Small intestine (tissue), 7 donors: Measurements from ENCODE around the gene RASAL2. TPM values are rescaled to one million over a fixed set of nuclear protein-coding genes. Genes with fewer than 3 reads are reported as not detected.

ENCODE experiments used
- DNase-seq, 2 donors: peaks; one replicate each; pipeline versions ENCODE4 v3.0.0 to v3.0.0-alpha.2; 2013
- FAIRE-seq: peaks from 2 replicates; lab custom pipeline; 2012; peaks lifted over from hg19 to GRCh38; lab: Jason Lieb, UNC
- H3K27ac ChIP-seq, 3 donors: one replicate each; pipeline ENCODE4 v1.5.1; 2013; ENCODE audit warnings: low read length in 2 of 3, mild to moderate bottlenecking in 2 of 3, control low read depth in 1 of 3, inconsistent platforms in 1 of 3, low read depth in 1 of 3, moderate library complexity in 1 of 3
- H3K27me3 ChIP-seq, 3 donors: one replicate each; pipeline ENCODE4 v1.6.1; 2013; ENCODE audit warnings: low read length in 3 of 3, inconsistent platforms in 1 of 3; ENCODE audit not compliant: control insufficient read depth in 3 of 3, insufficient read depth in 3 of 3
- H3K36me3 ChIP-seq, 3 donors: one replicate each; pipeline ENCODE4 v1.6.1; 2013; ENCODE audit warnings: low read length in 3 of 3, inconsistent platforms in 1 of 3, low read depth in 1 of 3, mild to moderate bottlenecking in 1 of 3, moderate library complexity in 1 of 3; ENCODE audit not compliant: control insufficient read depth in 3 of 3, insufficient read depth in 2 of 3
- H3K4me1 ChIP-seq, 3 donors: one replicate each; pipeline ENCODE4 v1.6.1; 2013; ENCODE audit warnings: low read length in 2 of 3, inconsistent platforms in 1 of 3, low read depth in 1 of 3, mild to moderate bottlenecking in 1 of 3, moderate library complexity in 1 of 3; ENCODE audit not compliant: control insufficient read depth in 3 of 3, insufficient read depth in 2 of 3
- H3K4me3 ChIP-seq, 3 donors: one replicate each; pipeline ENCODE4 v1.5.1; 2013; ENCODE audit warnings: low read length in 3 of 3, control low read depth in 1 of 3, inconsistent platforms in 1 of 3, low read depth in 1 of 3, mild to moderate bottlenecking in 1 of 3, moderate library complexity in 1 of 3
- H3K9me3 ChIP-seq, 2 donors: one replicate each; pipeline ENCODE4 v1.6.1; 2013; ENCODE audit warnings: low read depth in 1 of 2, low read length in 1 of 2; ENCODE audit not compliant: control insufficient read depth in 2 of 2, insufficient read depth in 1 of 2
- WGBS, 3 donors: extraction: QIAGEN DNeasy Blood & Tissue Kit; methylation state at CpG; one replicate each; pipeline ENCODE4 v1.1.7; 2013; 5-methylcytosine and 5-hydroxymethylcytosine counted together
- polyA plus RNA-seq, 4 donors: library from polyadenylated mRNA; stranded (reverse) in 3 of 4; unstranded in 1 of 4; fragments of 200-250 nt in 3 of 4; fragments of 120-200 nt in 1 of 4; gene quantifications; one replicate each; pipeline versions ENCODE4 v1.2.1 to v1.2.3, GENCODE V29; 2013
- donor health status: healthy with polysubstance abuse.
- donor health status: control.
- donor health status: control.
- donor health status: Bipolar disorder and iron deficiency.
- donor health status: healthy.

RASAL2 gene
- polyA plus RNA-seq, 4 donors: 1.8 to 23.5 (median 3.3) TPM

DNA sequence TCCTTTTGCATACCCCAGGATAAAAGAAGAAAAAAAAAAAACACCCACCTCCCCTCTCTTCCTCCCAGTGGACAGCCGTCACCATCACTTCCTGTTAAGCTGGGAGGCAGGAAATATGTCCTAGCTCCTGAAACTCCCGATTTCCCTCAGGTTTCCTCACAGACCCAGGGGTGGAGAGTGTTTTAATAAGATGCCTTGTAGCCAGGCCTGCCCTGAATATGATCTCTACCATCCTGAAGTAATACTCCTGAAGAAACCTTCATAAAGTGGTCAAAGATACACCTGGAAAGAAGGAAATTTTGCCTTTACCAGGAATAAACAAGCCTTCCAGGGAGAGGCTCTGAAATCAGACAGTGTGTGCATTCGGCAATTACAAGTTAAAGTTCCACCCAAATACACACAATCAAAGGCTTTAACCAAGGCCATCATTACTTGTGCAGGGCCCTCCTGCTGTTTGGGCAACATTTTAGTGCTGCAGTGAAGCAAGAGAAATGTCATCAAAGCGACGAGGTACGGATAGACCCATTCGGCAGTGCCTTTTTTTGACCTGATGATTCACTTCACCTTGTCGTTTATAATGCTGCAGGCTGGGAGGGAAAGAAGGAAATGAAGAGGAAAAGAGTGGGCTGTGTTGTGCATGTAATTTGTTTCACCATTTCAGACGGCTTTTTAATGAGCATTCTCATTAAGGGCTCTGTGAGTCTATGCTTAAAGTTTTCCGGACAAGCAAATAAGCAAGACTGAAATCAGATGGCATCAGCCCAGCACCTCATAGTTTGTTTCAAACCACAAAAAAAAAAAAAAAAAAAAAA, 41.0 kb upstream of the RASAL2 start:
- no peak for FAIRE-seq
- no peaks in the 10 kb centered on the region for H3K9me3 ChIP-seq
- H3K27me3 ChIP-seq: no peaks in the 10 kb centered on the region
- peak; percentile 61 to 72 for DNase-seq
- H3K4me3 ChIP-seq: no peak overlapping the region
- peak overlapping the region in 2 of 3 donors; percentile 67 to 84 for H3K27ac ChIP-seq
- peaks cover 0 to 62% (median 6%) of the 10 kb centered on the region in 3 donors for H3K4me1 ChIP-seq
- no peaks in the 10 kb centered on the region for H3K36me3 ChIP-seq
- 7 to 37% (median 22%) methylated on average over 10 of the region's 10 CpGs for WGBS, 3 donors

DNA sequence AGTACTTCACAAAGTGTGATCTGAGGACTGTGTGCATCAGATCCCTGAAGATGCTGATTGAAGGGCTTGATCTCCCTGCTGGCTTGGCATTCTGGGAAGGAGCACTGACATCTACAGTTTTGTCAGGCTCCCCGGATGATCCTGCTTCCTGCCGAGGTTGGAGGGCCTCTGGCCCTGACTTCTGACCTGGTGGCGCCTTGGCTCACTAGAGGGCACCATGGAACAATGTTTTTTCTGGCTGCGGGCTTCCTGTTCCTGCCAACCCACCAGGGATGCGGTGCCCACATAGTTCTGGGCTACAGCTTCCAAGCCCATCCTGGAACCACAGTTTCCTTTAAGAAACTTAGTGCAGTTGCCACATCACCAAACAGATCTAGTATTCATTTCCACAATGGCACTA, 38.8 kb upstream of the RASAL2 start:
- H3K36me3 ChIP-seq: no peaks in the 10 kb centered on the region
- no peaks in the 10 kb centered on the region for H3K27me3 ChIP-seq
- no peak overlapping the region for H3K27ac ChIP-seq
- no peak overlapping the region for H3K4me3 ChIP-seq
- WGBS, 3 donors: 14 to 18% (median 18%) methylated on average over 5 of the region's 5 CpGs
- H3K4me1 ChIP-seq: peaks cover 0 to 59% (median 11%) of the 10 kb centered on the region in 3 donors
- no peak for FAIRE-seq
- peak in 1 of 2 donors; percentile 49 for DNase-seq
- H3K9me3 ChIP-seq: no peaks in the 10 kb centered on the region

DNA sequence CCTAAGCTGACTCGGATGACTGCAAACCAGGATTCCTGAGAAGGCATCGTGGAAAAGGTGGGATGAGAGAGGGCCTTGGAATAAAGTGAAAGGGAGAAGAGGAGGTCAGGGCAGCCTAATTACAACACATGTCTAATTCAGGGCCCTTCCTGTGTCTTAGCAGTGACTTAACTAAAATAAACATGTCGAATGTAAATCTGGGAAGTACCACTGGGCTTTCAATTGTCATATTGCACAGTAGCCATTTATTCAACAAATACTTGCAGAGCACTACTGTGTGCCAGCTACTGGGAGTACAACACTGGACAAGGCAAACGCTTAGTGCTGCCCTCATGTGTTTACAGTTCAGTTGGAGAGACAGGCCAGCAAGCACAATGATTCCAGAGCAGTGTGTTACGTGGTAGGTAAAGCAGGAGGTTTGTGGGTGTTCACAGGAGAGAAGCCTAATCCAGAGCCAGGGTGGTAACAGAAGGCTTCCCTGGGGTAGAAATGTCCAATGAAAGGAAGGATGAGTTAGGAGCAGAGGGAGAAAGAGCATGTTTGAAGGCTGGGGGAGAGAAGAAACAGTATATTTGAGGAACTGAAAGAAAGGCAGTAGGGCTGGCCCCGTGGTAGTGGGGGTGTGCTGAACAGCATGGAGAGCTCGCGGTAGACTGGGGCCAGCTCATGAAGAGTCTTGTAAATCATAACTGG, 38.0 kb upstream of the RASAL2 start:
- FAIRE-seq: no peak

DNA sequence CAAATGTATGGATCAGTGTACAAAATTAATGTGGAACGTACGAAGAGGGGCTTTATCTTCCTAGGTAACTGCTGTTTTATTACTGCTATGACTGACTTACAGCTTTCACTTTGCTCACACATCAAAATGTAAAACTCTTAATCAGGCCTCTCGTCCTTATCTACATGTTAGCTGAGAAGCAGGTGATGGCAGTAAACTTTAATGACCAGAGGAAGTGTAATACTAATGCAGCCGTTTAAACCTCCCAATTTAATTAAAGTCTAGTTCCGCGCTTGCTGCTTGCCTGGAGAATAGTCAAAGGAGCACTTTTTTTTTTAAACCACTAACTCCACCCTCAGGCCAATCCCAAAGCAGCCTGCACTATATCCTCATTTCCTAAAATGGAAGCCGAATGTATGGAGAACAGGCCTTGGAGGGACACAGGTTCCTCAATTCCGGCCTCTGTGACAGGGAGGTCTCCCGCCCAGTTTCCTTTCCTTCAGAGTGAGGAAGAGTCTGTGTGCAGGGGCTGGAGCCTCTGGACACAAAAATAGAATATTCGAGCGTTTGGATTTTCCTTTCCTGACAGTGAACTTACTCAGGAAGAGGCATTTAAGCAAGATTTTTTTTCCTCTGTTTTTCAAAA, 36.7 kb upstream of the RASAL2 start:
- H3K27me3 ChIP-seq: no peaks in the 10 kb centered on the region
- no peak overlapping the region for H3K4me3 ChIP-seq
- no peaks in the 10 kb centered on the region for H3K9me3 ChIP-seq
- no peaks in the 10 kb centered on the region for H3K36me3 ChIP-seq
- no peak for FAIRE-seq
- WGBS, 3 donors: 25 to 52% (median 40%) methylated on average over 11 of the region's 11 CpGs
- peak; percentile 83 to 85 for DNase-seq
- peak overlapping the region in 2 of 3 donors; percentile 62 to 81 for H3K27ac ChIP-seq
- peaks cover 0 to 55% (median 19%) of the 10 kb centered on the region in 3 donors for H3K4me1 ChIP-seq

More for the DNA sequence above, 38.0 kb upstream of the RASAL2 start:
- DNase-seq: peak; percentile 57 to 74
- WGBS, 3 donors: 35 to 54% (median 46%) methylated on average over 8 of the region's 8 CpGs
- Histone ChIP-seq H3K9me3 (no peaks in the 10 kb centered on the region), H3K4me1 (peaks cover 0 to 61% (median 16%) of the 10 kb centered on the region in 3 donors), H3K27ac (peak overlapping the region in 1 of 3 donors; percentile 55), H3K36me3 (no peaks in the 10 kb centered on the region), H3K27me3 (no peaks in the 10 kb centered on the region), H3K4me3 (no peak overlapping the region)

DNA sequence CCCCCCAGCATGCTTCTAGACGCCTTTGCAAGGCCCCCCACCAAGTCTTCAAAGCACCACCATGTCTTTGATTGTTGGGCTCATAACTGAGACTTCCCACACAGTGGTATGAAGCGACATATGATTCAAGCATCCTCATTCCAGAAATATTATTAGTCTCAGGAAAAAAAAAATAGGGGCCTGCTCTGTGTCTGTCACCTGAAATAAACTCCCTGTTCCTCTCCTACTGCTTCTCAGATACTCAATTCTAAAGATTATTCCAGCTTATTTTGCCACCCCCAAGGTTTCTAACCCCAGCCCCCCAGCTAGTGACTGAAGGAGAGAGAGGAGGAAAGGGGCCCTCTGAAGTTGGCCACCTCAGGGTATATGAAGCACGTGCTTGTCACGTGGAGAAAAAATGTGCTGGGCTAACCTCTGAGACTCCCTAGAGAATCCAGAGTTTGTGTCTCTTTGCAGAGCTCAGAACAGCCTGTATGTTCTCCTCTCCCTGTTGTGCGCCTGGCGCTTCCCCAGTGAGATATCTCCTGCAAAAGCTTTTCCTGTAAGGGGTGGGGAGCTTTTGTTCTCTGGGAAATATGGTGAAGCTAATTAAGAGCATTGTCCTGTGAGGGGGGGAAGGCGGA, 35.9 kb upstream of the RASAL2 start:
- no peaks in the 10 kb centered on the region for H3K27me3 ChIP-seq
- H3K27ac ChIP-seq: peak overlapping the region in 2 of 3 donors; percentile 62 to 81
- DNase-seq: peak in 1 of 2 donors; percentile 63
- 52 to 61% (median 59%) methylated on average over 7 of the region's 7 CpGs for WGBS, 3 donors
- H3K9me3 ChIP-seq: no peaks in the 10 kb centered on the region
- FAIRE-seq: no peak
- H3K4me1 ChIP-seq: peaks cover 0 to 48% (median 19%) of the 10 kb centered on the region in 3 donors
- H3K4me3 ChIP-seq: no peak overlapping the region
- no peaks in the 10 kb centered on the region for H3K36me3 ChIP-seq

DNA sequence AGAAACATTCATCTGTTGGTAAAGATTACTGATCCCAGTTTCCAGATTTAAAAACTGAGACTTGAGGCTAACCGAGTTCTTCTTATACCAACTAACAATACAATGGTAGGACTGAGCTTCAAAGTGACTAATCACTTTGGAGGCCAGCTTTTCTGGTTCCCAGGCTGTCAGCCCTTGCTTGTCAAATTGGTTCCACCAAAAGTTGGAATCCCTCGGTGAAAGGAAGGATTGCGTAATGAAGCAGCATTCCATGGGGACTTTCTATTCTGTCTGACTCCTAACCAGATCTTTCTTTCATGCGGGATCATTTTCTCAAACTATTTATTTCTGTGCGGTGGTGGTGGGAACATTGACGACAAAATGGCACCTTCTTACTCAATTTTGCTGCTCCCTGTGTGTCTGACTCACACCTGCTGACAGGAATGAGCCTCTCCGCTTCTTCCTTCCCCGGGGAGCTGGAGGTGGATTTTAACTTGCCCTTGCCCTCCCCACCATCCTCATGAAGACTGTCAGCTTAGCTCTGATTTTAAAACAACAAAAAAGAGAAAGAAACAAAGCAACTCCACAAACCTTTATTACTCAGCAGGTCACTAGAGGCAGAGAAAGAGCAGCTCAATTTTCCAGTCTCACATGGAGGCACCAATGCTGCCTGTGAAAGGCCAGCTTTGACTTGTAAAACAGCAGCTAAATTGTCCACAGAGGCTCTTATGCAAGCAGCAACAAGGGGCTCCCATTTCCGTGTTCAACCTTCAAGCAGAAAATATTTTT, 32.9 kb upstream of the RASAL2 start:
- peaks cover 0 to 36% (median 19%) of the 10 kb centered on the region in 3 donors for H3K4me1 ChIP-seq
- no peak overlapping the region for H3K4me3 ChIP-seq
- FAIRE-seq (no peak), DNase-seq (peak in 1 of 2 donors; percentile 26)
- 64 to 67% (median 65%) methylated on average over 9 of the region's 9 CpGs for WGBS, 3 donors
- H3K27me3 ChIP-seq: no peaks in the 10 kb centered on the region
- H3K36me3 ChIP-seq: no peaks in the 10 kb centered on the region
- H3K27ac ChIP-seq: peak overlapping the region in 1 of 3 donors; percentile 36
- no peaks in the 10 kb centered on the region for H3K9me3 ChIP-seq

DNA sequence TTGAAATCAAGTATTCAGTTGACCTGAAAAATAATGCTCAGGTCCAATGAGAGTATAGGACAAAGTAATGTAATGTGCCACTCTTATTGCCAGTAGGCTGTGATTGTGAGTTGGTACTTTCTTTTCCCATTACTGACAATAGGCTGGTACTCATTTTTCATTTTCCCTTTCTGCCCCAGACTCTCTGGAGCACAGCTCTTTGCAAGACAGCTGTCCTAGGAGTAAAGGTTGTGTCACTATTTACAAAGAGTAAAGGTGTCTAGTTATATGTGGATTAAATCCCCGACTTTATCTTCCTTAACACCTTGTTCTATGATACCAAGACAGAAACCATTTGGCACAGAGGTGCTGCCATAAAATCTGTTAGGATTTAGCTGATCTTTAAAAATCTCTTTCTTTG, 32.3 kb upstream of the RASAL2 start:
- no peak for FAIRE-seq

More for the DNA sequence above, 32.3 kb upstream of the RASAL2 start:
- Histone ChIP-seq H3K9me3 (no peaks in the 10 kb centered on the region), H3K27ac (peak overlapping the region in 2 of 3 donors; percentile 26 to 42), H3K36me3 (no peaks in the 10 kb centered on the region), H3K27me3 (no peaks in the 10 kb centered on the region), H3K4me1 (peaks cover 0 to 29% (median 15%) of the 10 kb centered on the region in 3 donors), H3K4me3 (no peak overlapping the region)
- WGBS, 3 donors: 9 to 61% (median 29%) methylated on average over 1 of the region's 1 CpG
- DNase-seq: peak; percentile 54 to 63
